Stromal cell of bone marrow (primary cell): ENCODE data around the gene STK32B.
"Not testable (repeated sequence)": the region's sequence is repeated elsewhere in the genome, so short reads cannot be mapped to it uniquely, and the experiment has no call there.

Experiments
- DNase-seq: peaks from one replicate; pipeline ENCODE4 v3.0.0-alpha.2; 2012; ENCODE audit warnings: low read depth

STK32B gene

DNA sequence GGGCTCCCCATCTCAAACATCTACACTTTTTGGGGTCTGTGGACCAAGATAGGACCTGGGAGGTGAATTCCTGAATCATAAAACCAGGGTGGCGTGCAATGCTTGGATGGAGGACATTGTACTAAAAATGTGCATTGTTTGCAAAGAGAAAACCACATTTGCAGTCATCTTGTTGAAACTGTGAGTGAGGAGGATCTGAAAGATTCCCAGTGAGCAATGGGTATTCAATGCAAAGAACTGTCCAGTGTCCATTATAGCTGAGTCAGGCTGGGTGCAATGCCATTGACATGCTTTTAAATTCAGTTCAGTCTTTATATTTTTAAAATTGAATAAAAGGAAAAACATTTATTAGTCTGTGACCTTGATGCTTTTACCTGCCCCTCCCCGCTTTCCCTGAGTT is 215.7 kb downstream of the STK32B start:
- DNase-seq: no peak

DNA sequence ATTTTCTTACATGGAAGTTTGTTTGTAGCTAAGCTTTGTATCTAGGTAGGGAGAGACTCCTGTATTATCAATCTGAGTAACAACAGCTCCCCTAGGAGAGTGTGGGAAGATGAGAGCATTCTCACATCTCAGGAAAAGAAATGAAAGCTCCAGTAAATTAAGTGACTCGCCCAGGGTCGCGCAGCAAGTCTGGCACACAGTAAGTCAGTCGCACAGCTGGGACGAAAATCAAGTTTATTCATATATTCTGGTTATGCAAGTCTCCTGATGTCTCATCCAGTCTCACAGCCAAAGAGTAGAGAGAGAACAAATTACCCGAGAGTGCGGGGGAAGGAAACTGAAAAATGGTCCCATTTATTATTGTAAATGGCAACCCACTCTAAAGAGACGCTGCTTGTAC is 216.1 kb downstream of the STK32B start:
- DNase-seq: peak; percentile 25

DNA sequence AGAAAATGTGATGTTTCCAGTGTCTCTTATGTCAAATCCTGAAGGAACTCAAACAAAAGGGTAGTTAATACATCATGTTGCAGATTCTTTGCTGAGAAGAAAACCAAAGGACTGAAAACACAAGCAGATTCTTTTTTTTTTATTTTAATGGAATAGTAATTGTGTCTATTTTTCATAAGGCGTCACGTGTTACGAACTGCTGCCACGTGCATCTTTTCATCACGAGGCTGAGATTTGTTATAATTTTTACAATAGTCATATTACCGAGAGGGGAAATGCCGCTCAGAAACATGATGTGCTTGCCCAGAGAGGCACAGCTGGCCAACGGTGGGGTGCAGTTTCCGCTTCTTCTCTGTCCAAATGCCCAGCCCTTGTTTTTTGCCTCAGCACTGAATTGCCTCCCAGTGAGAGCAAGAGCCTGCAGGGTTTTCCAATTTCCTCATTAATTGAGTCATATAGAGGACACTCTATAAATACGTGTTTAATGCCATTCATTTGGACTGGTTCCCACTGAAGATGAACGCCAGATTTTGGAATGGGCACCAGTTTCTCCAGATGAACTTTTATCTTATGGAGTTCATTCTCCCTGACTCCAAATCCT is 225.3 kb downstream of the STK32B start:
- DNase-seq: no peak

DNA sequence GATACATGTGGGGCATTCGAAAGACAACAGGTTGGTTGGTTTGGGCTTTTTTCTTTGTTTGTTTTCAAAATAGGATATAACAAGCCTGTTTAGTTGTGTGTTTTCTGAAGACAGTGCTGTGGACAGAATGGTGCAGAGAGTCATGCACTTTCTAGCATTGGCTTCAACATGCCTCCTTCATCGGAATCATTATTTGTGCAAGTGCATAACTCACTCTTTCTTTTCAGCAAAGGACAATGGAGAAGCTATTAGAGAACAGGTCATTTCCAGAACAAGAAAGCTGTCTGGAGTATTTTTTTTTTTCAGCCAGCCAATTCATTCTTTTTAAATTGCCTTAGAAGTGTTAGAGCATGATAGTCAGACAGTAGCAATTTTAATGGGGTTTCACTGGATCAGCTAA is 225.8 kb downstream of the STK32B start:
- no peak for DNase-seq

DNA sequence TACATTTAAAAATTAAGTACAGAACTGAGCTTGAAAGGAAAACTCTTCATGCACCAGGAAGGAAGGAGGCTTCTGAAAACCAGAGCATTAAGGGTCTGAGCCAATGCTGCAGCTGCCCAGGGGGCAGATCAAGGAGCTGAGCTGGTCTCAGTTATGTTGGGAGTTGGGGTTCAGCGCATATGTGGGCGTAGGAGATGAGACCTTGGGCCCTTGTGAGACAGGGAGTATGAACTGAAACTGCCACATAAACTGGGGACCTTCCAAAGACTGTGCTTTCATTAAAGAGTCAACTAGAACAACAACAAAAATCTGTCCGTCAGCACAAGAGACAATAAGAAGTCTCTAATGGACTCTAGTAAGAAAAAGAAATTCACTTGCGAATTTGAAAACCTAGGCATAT is 226.9 kb downstream of the STK32B start:
- no peak for DNase-seq

DNA sequence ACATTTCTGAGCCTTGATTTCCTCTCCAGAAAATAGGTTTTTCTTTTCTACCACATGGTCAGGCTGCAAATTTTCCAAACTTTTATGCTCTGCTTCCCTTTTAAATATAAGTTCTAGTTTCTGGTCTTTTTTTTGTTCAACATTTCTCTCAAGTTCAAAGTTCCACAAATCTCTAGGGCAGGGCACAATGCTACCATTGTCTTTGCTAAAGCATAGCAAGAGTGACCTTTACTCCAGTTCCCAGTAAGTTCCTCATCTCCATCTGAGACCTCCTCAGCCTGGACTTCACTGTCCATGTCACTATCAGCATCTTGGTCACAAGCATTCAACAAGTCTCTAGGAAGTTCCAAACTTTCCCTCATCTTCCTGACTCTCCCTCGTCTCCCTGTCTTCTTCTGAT is 228.8 kb downstream of the STK32B start:
- not testable (repeated sequence) for DNase-seq

DNA sequence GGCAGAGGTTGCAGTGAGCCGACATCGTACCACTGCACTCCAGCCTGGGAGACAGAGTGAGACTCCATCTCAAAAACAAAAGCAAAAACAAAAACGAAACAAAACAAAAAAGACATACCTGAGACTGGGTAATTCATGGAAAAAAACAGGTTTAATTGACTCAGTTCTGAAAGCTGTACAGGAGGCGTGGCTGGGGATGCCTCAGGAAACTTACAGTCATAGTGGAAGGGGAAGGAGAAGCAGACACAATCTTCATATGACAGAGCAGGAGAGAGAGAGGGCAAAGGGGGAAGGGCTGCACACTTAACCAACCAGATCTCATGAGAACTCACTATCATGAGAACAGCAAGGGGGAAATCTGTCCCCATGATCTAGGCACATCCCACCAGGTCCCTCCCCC is 229.5 kb downstream of the STK32B start:
- DNase-seq: no peak

DNA sequence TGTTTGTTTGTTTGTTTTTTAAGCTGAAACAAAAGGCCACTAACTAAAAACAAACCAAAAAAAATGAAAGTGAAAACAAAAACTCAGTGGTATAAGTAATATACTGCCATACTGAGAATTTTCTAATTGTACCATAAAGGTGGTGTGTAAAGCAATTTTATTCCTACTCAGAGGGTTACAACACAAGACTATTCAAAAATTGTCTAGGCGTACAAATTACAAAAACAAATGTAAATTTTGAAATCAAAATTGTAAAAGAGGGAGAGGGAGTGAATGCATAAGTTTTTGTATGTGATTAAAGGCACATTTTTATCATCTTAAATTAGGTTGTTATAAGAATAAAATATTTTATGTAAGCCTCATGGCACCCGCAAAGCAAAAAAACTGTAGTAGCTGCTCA is 232.6 kb downstream of the STK32B start:
- DNase-seq: no peak

DNA sequence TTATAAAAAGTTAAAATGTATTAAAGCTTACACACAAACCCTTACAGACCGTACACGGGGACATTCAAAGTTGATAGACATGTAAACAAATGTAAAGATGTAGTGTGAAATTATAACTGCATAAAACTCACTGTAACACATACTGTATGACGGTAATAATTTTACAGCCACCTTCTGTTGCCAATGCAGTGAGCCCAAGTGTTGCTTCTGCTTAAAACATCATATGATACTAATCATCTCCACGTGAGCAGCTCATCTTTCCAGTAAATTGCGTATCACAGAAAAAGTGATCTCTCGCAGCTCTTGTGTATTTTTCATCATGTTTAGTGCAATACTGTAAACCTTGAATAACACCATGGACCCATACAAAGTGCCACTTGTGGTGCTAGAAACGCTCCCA is 233.2 kb downstream of the STK32B start:
- DNase-seq: no peak

DNA sequence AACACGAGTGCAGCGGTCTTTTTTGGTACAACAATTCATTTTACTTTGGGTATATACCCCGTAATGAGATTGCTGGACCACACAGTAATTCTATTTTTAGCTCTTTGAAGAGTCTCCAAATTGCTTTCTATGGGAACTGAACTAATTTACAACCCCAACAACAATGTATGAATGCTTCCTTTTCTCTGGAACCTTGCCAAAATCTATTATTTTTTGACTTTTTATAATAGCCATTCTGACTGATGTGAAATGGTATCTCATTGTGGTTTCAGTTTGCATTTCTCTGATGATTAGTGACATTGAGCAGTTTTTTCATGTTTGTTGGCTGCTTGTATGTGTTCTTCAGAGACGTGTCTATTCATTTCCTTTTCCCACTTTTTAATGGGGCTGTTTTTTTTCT is 240.8 kb downstream of the STK32B start:
- DNase-seq: no peak

DNA sequence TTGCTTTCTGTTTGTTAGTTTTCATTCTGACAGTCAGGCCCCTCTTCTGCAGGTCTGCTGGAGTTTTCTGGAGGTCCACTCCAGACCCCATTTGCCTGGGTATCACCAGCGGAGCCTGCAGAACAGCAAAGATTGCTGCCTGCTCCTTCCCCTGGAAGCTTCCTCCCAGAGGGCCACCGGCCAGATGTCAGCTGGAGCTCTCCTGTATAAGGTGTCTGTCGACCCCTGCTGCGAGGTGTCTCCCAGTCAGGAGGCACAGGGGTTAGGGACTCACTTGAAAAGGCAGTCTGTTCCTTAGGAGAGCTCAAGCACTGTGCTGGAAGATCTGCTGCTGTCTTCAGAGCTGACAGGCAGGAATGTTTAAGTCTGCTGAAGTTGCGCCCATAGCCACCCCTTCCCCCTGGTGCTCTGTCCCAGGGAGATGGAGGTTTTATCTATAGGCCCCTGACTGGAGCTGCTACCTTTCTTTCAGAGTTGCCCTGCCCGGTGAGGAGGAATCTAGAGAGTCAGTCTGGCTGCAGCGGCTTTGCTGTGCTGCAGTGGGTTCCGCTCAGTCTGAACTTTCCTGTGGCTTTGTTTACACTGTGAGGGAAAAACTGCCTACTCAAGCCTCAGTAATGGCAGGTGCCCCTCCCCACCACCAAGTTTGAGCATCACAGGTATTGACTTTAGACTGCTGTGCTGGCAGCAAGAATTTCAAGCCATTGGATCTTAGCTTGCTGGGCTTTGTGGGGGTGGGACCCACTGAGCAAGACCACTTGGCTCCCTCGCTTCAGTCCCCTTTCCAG is 246.9 kb downstream of the STK32B start:
- not testable (repeated sequence) for DNase-seq

DNA sequence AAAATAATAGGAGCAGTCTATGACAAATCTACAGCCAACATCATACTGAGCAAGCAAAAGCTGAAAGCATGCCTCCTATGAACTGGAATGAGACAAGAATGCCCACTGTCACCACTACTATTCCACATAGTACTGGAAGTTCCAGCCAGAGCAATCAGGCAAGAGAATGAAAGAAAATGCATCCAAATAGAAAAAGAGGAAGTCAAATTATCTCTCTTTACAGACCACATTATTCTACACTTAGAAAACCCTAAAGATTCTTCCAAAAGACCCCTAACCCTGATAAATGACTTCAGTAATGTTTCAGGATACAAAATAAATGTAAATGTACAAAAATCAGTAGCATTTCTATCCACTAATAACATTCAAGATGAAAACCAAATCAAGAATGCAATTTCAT is 249.0 kb downstream of the STK32B start:
- DNase-seq: no peak

DNA sequence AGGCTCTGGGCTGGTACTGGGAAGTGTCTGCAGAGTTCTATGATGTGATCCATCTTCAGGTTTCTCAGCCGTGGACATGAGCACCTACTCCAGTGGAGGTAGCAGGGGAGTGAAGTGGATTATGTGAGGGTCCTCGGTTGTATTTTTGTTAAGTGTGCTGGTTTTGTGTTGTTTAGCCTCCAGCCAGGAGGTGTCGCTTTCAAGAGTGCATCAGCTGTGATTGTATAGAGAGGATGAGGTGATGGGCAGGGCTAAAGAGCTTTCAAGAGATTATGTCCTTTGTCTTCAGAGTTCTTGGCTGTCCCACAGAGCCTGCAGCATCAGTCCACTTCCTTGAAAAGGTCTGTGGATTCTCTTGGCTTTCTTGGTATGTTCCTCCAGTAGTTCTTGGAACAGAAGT is 256.6 kb downstream of the STK32B start:
- DNase-seq: no peak

DNA sequence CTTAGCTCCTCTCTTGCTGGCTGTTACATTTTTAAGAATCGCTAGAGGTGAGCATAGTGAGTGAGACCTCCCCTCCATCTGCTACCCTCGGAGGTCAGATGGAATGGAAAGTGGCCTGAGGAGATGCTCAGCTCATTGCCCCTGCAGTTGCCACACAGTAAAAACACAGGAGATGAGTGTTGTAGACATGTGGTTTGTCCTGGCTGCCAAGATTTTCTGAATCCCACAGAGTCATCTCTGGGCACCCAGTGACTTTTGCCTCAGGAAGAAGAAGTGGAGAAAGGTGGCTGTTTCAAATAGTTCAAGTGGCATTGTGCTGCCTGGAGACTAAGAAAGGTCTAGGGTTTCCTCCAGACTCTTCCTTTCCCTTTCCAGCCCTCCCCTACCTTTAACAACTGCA is 271.0 kb downstream of the STK32B start:
- DNase-seq: no peak

DNA sequence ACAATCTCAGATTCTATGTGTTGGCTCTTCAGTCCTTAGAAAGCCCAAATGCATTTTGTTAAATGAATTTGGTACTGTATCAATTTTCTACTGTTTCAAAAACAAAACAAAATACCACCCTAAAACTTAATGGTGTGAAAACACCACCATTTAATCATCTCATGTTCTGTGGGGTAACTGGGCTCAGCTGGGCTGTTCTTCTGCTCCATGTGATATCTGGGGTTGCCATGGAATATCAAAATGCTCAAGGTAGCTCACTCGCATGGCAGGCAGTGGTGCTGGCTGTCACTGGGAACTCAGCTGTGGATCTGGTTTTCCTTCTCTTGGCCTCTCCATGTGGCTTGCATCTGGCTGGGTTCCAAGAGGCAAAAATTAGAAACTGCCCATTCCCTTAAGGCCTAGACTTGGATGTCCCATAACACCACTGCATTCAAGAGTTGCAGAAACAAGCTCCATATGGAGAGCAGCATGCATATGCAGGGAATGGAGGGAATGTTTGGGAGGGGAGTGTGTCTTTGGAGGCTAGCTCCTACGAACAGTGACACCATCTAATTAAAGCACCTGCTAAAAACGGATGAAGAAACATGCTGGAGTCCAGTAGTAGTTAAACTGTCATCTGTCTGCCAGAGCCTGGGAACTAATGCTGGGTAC is 279.2 kb downstream of the STK32B start:
- DNase-seq: no peak

DNA sequence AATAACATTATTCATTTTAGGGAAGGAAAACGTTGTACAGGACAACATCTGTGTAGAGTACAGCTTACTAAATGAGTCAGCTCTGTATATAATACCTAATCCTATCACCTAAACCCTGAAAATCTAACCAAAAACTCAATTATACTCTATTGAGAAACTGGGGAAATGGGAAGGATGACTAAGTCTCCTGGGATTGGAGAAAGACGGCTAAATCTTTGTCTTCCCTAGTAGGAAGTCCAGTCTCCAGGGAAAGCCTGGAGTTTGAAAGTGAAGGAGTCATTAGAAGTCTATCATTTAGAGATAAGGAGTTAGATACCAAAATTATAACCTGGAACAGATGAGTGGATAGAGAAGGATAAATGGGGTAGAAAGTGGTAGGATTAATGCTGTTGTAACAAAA is 286.5 kb downstream of the STK32B start:
- DNase-seq: no peak

DNA sequence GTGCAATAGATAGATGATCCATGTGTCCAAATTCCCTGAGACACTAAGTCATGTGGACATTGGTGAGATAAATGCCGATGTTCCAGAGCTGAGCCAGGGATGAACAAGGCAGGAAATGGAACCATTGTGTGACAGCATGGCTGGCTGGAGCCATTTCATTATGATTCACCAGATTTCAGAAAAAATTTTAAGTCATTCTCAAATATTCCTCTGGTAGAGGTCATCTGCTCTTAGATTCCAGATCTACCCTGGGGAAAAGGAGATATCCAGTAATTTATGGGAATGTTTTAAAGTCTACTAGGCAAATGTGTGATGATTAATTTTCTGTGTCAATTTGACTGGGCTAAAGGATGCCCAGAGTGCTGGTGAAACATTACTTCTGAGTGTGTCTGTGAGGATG is 287.3 kb downstream of the STK32B start:
- DNase-seq: peak; percentile 36

DNA sequence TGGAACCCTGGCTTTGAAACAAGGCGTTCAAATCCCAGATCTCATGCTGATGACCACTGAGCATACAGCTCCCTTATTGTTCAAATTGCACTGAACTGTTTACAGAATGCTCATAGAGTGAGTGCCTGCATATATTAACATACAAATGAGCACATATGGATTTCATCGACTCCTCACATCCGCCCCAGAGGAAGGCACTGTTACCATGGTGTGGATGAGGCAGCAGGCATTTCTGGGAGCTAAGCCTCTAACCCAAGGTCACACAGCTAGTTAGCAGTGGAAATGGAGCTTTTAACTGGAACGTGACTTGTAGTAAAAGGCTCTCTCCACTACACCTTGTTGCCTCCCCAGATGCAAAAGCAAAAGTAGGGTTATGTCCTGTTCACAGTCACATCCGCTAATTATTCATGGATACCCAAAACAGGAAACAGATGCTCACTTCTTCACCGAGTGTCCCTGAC is 289.7 kb downstream of the STK32B start:
- no peak for DNase-seq

DNA sequence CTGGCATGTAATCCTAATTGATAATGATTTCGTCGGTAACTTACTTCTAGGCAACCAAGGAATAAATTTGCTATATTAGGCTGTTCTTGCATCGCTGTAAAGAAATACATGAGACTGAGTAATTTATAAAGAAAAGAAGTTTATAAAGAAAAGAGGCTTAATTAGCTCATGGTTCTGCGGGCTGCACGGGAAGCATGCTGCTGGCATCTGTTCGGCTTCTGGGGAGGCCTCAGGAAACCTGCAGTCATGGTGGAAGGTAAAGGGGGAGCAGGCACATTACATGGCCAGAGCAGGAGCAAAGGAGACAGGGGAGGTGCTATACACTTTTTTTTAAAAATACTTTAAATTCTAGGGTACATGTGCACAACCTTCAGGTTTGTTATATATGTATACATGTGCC is 290.2 kb downstream of the STK32B start:
- DNase-seq: no peak

DNA sequence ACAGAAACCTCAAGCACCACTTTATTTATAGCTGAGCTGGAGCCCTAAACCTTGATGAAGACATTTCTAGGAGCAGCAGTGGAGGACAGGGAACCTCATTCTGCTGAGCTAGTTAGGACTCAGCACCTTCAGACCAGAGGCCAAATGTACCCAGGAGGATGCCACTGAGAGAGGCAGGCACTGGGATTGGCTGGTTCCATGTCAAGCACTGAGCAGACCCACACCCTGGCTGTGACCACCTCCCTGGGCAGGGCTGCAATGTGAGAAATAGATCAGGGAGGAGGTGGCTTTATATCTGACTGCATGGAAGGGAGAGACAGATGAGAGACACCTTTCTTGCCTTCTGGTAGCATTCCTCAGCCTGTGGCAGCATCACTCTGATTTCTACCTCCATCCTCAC is 304.6 kb downstream of the STK32B start:
- no peak for DNase-seq

DNA sequence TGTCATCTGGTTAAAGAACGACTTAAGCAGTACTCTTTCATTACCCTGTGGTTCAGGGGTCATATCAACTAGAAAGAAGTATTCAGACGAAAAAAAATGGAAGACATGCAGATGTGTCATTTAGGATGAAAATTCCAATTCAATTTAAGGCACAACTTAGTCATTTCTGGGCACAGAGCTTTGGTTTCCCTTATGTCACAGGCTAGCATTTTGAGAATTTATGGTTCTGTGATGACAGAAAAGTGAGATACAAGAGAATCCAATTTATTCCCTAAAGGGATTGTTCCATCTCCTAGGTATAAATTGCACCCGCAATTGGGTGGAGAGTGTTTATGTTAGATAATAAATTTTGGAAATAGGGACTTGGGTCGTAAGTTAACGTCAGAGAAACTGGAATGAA is 306.6 kb downstream of the STK32B start:
- DNase-seq: no peak

DNA sequence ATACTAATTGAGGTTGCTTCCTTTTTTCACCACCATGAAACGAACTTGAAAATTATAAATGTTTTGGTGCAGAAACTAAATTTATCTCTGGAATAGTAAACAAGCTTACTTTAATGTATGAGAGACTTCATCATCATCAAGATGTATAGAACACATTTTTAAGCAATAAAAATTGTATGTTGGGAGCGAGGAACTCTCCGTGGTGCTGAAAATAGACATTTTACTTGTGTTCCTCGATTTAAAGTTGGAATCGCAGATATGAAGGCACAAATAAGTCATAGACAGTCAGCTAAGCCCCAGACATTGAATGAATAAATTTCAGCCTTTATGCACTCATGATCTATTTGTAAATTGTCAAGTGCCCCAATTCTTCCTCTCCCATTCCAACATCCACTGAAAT is 310.7 kb downstream of the STK32B start:
- no peak for DNase-seq

DNA sequence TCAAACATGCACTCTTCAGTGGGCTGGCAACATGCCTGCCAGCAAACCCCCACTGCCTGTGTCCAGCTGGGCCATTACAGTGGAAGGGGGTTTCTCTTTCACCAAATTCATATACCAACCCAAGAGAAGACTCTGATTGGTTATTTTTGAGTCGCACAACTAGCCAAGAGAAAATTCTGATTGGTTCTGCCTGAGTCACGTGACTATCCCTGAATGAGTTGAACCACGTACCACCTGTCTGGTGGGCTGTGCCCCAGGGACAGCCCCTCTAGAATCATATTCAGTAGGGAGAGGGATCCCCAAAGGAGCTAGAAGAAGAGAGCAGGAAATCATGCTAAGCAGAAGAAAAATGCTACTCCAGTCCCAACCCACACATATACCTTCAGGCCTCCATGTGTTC is 313.1 kb downstream of the STK32B start:
- DNase-seq: no peak
